NB4 (cell line): ENCODE measurements around the gene CNPPD1.
A peak's percentile ranks its signal among the peaks of the same experiment; 100 is the strongest.

Experiments
- DNase-seq: peaks from one replicate; pipeline ENCODE4 v3.0.0; 2010; ENCODE audit warnings: low read depth
- H3K4me3 ChIP-seq: one replicate; pipeline ENCODE4 v1.5.1; 2011; ENCODE audit warnings: mild to moderate bottlenecking, low read depth, low read length, moderate library complexity
- CTCF ChIP-seq: IDR thresholded peaks from one replicate; pipeline ENCODE4 v1.5.1; 2012; ENCODE audit warnings: low read depth, low read length
- MAX ChIP-seq: IDR thresholded peaks from 2 replicates; pipeline ENCODE4 v1.6.1; 2011; ENCODE audit warnings: low read depth, low read length
- MYC ChIP-seq: IDR thresholded peaks from 2 replicates; pipeline ENCODE4 v1.6.1; 2011; ENCODE audit warnings: low read depth, low read length
- POLR2A ChIP-seq: IDR thresholded peaks from 2 replicates; pipeline ENCODE4 v1.6.1; 2011; ENCODE audit warnings: mild to moderate bottlenecking; ENCODE audit not compliant: insufficient read length; ENCODE audit errors: extremely low read depth

Gene CNPPD1

GRCh38 chr2:219172231-219173154, 4.2 kb downstream of the CNPPD1 start:
- TF ChIP-seq POLR2A (no peak), CTCF (no peak), MYC (no peak), MAX (no peak)
- H3K4me3 ChIP-seq = no peak overlapping the region
- no peak for DNase-seq

- no peak overlapping the region for H3K4me3 ChIP-seq
- peak; percentile 61 for DNase-seq
- TF ChIP-seq MAX (no peak), CTCF (peak; percentile 74)
Observed at GRCh38 chr2:219171231-219171651, 5.5 kb downstream of the CNPPD1 start.

GRCh38 chr2:219169930-219170654, 6.6 kb downstream of the CNPPD1 start, which contains the start of gene SLC23A3:
Gene SLC23A3, minus strand, starts transcription at chr2:219170029. Its CDS starts 45 bp downstream, at chr2:219169984.
- DNase-seq = no peak
- H3K4me3 ChIP-seq = no peak within 1 kb of the TSS

GRCh38 chr2:219168932-219169331, 7.8 kb downstream of the CNPPD1 start:
- TF ChIP-seq MAX (no peak), MYC (no peak), POLR2A (no peak), CTCF (no peak)
- H3K4me3 ChIP-seq = no peak overlapping the region
- DNase-seq = no peak

More at GRCh38 chr2:219169930-219170654, 6.6 kb downstream of the CNPPD1 start, which contains the start of gene SLC23A3:
- no peak for TF ChIP-seq MAX

- DNase-seq = no peak
- TF ChIP-seq MYC = no peak
- no peak for TF ChIP-seq MAX
- TF ChIP-seq CTCF = no peak
- no peak for TF ChIP-seq POLR2A
- H3K4me3 ChIP-seq = no peak overlapping the region
Observed at GRCh38 chr2:219168526-219168925, 8.2 kb downstream of the CNPPD1 start.

GRCh38 chr2:219167997-219168396, 8.7 kb downstream of the CNPPD1 start:
- no peak for TF ChIP-seq CTCF
- no peak overlapping the region for H3K4me3 ChIP-seq
- DNase-seq = no peak
